HG02970 (cell line): Measurements from ENCODE around the gene EN2.

Source experiments
- ATAC-seq: cut with Tn5 transposase; IDR thresholded peaks from one replicate; pipeline ENCODE4 v1.9.1; 2021; ENCODE audit warnings: mild to moderate bottlenecking, moderate library complexity, moderate number of reproducible peaks; ENCODE audit not compliant: unreplicated experiment, low FRiP score

The EN2 gene

GRCh38 chr7:155461631-155462030 lies 3.7 kb downstream of the EN2 start:
- no peak for ATAC-seq

GRCh38 chr7:155462163-155462735 lies 4.3 kb downstream of the EN2 start:
- ATAC-seq: no peak

- no peak for ATAC-seq
Measured at GRCh38 chr7:155463114-155463811, 5.3 kb downstream of the EN2 start.

GRCh38 chr7:155464183-155464582 lies 6.3 kb downstream of the EN2 start:
- ATAC-seq: no peak

- no peak for ATAC-seq
Measured at GRCh38 chr7:155464948-155465739, 7.2 kb downstream of the EN2 start.

GRCh38 chr7:155465761-155466141 lies 7.8 kb downstream of the EN2 start:
- no peak for ATAC-seq

GRCh38 chr7:155466142-155466813 lies 8.3 kb downstream of the EN2 start:
- ATAC-seq: no peak

GRCh38 chr7:155466814-155467733 lies 9.1 kb downstream of the EN2 start:
- no peak for ATAC-seq

- no peak for ATAC-seq
Measured at GRCh38 chr7:155467846-155468784, 10.2 kb downstream of the EN2 start.

GRCh38 chr7:155468785-155469148 lies 10.8 kb downstream of the EN2 start:
- ATAC-seq: no peak

GRCh38 chr7:155469311-155470185 lies 11.6 kb downstream of the EN2 start:
- ATAC-seq: no peak

- no peak for ATAC-seq
Measured at GRCh38 chr7:155470186-155470487, 12.2 kb downstream of the EN2 start.

GRCh38 chr7:155470686-155471638 lies 13.0 kb downstream of the EN2 start:
- ATAC-seq: no peak

GRCh38 chr7:155471718-155472117 lies 13.8 kb downstream of the EN2 start:
- no peak for ATAC-seq

- peak; percentile 87 for ATAC-seq
Measured at GRCh38 chr7:155477476-155477875, 19.5 kb downstream of the EN2 start.

- ATAC-seq: no peak
Measured at GRCh38 chr7:155481764-155482163, 23.8 kb downstream of the EN2 start.

GRCh38 chr7:155482511-155483183 lies 24.7 kb downstream of the EN2 start:
- no peak for ATAC-seq
